GM12873 (cell line): ENCODE data around the gene CGB8.
A peak's percentile ranks its signal among the peaks of the same experiment; 100 is the strongest.

Experiments used
- TF ChIP-seq, protein P1 (sequence below): IDR thresholded peaks from 2 replicates; pipeline ENCODE4 v1.5.1; 2012; ENCODE audit warnings: low read depth, mild to moderate bottlenecking, moderate library complexity, low read length, control low read depth; ENCODE audit not compliant: insufficient read depth; ENCODE audit errors: missing control alignments

The CGB8 gene

DNA sequence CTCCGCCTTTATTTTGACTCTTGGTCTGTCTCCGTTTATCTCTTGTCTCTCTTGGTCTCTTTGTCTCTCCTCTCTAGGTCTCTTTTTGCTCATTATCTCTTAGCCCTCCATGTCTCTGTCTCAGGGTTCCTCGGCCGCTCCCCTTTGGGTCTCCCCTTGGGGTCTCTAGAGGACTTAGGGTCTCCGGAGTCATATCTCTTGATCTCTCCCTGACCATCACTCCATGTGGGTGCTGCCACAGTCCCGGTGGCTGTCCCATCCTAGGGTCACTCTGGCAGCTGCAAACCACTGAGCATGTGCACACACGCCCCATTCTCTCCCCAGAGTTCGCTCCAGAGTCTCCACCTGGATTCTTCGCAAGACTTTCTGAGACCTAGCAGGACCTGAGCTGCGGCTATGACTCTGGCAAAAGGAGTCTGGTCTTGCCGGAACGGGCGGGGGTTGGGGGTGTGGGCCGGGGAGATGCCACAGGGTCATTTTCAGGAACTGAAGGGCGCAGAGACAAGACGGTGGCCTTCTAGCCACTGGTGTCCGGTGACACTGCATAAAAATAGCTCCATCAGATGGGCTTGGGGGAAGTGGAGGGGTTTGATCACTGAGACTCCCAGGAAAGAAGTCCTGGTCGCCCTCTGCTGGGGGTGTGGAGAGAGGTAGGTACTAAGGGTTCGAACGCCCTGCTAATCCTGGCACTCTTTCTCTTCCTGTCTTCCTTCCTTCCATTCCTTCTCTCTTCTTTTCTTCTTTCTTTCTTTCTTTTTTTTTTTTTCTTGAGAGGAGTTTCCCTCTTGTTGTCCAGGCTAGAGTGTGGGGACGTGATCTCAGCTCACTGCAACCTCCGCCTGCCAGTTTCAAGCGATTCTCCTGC is 24.8 kb upstream of the CGB8 start:
- TF ChIP-seq, protein P1, sequence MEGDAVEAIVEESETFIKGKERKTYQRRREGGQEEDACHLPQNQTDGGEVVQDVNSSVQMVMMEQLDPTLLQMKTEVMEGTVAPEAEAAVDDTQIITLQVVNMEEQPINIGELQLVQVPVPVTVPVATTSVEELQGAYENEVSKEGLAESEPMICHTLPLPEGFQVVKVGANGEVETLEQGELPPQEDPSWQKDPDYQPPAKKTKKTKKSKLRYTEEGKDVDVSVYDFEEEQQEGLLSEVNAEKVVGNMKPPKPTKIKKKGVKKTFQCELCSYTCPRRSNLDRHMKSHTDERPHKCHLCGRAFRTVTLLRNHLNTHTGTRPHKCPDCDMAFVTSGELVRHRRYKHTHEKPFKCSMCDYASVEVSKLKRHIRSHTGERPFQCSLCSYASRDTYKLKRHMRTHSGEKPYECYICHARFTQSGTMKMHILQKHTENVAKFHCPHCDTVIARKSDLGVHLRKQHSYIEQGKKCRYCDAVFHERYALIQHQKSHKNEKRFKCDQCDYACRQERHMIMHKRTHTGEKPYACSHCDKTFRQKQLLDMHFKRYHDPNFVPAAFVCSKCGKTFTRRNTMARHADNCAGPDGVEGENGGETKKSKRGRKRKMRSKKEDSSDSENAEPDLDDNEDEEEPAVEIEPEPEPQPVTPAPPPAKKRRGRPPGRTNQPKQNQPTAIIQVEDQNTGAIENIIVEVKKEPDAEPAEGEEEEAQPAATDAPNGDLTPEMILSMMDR, result peak; percentile 44

DNA sequence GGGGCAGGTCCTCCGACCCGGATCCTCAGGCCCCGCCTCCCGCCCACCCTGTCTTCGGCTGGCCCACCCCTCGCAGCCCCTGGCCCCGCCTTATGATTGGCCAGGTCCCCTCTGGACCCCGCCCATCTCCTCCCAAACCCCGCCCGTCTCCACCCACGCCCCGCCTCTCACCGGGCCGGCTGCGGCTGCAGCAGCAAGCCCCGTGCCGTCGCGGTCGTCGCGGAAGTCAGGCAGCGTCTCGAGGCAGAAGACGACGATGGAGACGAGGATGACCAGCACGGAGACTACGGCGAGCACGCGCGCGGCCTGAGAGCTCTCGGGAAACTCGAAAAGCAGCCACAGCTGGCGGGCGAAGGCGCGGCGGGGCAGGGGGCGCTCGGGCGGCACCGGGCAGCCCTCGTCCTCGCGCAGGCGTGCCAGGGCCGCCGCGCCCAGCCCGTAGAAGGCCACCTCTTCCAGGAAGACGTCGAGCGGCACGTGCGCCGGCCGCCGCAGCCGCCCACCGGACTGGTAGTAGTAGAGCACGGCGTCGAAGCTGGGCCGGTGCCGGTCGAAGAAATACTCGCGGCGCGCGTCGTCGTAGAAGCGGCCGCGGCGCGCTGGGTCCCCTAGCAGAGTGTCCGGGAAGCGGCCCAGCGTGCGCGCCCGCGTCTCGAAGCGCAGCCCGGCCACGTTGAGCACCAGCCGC is 23.1 kb upstream of the CGB8 start:
- TF ChIP-seq, protein P1, result no peak

DNA sequence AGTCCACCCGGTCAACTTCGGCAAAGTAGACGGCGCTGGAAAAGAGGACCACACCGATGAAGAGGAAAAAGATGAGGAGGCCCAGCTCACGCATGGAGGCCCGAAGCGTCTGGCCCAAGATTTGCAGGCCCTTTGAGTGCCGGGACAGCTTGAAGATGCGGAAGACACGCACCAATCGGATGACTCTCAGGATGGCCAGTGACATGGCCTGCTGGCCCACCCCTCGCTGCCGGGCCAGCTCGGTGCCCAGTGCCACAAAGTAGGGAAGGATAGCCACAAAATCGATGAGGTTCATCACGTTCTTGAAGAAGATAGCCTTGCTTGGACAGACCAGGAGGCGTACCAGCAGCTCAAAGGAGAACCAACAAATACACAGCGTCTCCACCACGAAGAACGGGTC is 21.5 kb upstream of the CGB8 start:
- TF ChIP-seq, protein P1, result no peak

DNA sequence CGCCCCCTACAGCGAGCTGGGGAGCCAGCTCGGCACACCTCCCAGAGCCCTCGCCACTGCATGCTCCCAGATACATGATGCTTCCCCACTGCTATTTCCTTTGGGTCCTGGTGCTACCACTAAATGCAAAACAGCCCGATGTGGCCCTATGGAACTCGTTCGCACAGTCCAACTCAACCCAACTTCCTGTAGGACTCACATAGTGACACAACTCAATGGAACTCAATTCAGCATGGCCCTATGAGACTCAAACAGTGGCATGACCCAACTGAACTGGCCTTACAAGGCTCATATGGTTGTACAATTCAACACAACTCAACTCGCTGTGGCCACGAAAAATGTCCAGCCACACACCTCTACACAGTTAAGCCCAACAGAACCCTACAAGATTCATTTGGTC is 20.1 kb upstream of the CGB8 start:
- TF ChIP-seq, protein P1, result no peak

DNA sequence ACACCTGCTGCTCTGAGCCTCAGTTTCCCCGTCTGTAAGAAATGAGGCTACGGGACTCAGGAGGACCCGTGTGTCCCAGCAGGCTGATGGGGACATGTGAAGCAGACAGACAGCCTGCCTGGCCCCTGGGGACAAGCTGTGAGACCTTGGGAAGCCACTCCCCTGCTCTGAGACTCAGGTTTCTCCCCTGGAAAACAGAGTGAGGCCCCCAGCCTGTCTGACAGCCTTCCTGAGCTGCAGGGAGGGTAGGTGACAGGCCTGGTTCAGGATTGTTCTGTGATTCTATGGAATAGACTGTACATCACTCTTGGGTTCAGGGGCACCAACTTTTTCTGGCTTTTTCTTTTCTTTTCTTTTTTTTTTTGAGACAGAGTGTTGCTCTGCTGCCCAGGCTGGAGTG is 18.6 kb upstream of the CGB8 start:
- TF ChIP-seq, protein P1, result no peak

DNA sequence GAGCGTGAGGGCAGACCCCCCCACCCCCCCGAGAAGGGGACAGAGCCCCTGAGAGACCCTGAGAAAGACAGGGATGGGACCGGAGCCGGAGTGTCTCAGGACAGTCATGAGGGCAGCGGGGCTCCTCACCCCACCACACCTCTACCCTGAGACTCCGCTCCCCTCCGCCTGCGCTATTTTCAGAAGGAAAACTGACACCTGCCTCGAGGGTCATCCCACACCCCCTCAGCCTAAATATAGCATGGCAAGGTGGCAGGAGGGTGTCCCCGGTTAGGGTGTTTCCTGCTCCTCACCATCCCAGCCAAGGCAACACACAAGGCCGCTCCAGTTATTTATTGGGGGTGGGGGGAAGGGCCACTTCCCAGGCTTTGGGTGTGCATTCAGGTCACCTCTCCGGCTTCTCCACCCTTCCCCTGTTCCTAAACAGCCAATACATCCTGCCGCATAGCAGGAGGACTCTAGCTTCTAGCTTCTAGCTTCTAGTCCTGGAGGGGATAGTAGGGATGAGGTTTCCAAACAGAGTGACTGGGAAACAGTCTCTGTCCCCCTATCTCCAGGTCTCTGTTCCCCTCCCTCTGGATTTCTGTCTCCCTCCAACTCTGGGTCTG is 17.1 kb upstream of the CGB8 start:
- TF ChIP-seq, protein P1, result no peak
